GM20000 (cell line): ENCODE data around the gene MEIOSIN.
"Not testable (repeated sequence)": the region's sequence is repeated elsewhere in the genome, so short reads cannot be mapped to it uniquely, and the experiment has no call there.

ENCODE experiments used
- DNase-seq: peaks from one replicate; pipeline ENCODE4 v3.0.0; 2012; ENCODE audit warnings: low spot score
- CTCF ChIP-seq: IDR thresholded peaks from 2 replicates; pipeline ENCODE4 v1.5.1; 2012; ENCODE audit warnings: mild to moderate bottlenecking, control low read depth; ENCODE audit errors: extremely low read depth, missing control alignments

MEIOSIN gene

GRCh38 chr19:45730368-45731288 is 2.6 kb upstream of the MEIOSIN start, which contains the start of gene FBXO46:
FBXO46 (minus strand) TSS chr19:45730896; CDS start chr19:45713495, 17,401 bp downstream.
- TF ChIP-seq CTCF, result peak; percentile 31
- DNase-seq, result peak; percentile 96

DNA sequence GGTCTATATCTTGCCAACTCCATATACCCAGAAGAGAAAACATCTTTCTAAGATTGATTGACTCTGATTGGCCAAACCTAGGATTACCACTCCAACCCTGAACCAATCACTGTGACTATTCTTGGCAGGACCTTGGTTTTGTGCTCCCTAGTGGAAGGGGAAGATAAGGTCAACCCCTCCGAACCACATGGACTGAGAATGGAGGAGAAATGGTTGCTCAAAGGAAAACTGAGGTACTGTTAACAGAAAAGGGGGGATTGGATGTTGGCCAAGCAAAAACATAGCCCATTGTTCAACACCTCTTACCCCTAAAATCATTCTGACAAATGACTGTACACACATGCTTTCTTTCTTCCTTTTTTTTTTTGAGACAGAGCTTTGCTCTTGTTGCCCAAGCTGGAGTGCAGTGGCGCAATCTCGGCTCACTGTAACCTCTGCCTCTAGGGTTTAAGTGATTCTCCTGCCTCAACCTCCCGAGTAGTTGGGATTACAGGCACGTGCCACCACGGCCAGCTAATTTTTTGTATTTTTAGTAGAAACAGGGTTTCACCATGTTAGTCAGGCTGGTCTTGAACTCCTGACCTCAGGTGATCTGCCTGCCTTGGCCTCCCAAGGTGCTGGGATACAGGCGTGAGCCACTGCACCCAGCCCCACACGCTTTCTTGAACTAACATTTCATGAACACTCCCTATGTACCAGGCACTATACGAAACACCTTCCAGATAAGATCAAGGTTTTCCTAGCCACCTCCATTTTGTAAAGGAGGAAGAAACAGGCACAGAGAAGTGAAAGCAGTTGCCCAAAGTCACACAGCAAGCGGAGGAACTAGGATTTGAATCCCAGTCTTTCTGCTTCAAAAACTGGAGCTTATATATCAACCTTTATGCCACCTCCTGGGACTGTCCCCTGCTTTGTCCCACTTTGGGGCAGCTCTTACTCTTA is 6.5 kb downstream of the MEIOSIN start:
- no peak for DNase-seq

DNA sequence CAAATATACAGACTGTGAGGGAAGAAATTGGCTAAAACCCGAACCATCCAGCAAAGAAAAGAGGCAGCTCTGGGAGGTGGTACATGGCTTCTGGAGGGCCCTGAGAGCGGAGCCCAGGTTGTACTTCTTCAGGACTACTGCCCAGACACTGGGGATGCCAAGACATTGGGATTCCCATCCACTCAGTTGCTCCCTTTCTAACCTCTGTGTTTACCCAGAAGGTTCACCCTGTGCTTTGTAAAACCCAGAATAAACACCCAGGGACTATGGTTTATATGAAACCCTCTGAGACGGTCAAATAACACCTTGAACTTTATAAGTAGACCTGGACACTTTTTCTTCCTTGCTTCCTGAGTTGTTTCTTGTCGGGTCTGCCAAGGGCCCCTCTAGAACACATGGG is 9.7 kb downstream of the MEIOSIN start:
- no peak for DNase-seq
- no peak for TF ChIP-seq CTCF

More for the DNA sequence above, 6.5 kb downstream of the MEIOSIN start:
- TF ChIP-seq CTCF, result no peak

DNA sequence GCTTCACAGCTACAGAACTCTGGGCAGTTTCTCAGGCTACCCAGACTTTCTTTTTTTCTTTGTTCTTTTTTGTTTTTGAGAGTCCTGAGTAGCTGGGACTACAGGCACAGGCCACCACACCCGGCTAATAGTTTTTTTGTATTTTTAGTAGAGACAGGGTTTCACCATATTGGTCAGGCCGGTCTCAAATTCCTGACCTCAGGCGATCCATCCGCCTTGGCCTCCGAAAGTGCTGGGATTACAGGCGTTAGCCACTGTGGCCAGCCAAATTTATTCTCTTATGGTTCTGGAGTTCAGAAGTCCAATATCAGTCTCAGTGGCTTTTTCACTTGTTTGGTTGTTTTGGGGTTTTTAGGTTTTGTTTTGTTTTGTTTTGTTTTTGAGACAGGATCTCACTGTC is 12.4 kb downstream of the MEIOSIN start:
- no peak for TF ChIP-seq CTCF
- no peak for DNase-seq

DNA sequence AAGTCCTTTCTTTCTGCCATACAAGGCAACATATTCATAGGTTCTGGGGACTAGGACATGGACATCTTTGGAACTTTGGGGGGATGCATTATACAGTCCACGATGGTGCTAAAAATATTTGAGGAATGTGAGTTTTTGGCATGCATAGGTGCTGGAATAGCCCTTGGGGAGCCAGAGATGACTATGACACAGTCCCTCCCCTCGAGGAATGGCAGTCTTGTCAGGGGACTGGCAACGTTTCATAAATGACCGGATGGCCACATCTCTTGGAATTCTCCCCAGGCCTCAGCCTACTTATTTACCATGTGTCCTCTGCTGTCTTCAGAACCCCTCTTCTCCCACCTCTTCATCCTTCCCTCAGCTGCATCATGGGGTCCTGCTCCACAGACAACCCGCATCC is 13.6 kb downstream of the MEIOSIN start:
- no peak for DNase-seq
- TF ChIP-seq CTCF, result no peak

- no peak for TF ChIP-seq CTCF
- no peak for DNase-seq
Measured at GRCh38 chr19:45747513-45747912, 14.3 kb downstream of the MEIOSIN start.

- DNase-seq, result not testable (repeated sequence)
Measured at GRCh38 chr19:45751483-45751882, 18.2 kb downstream of the MEIOSIN start.
